K562 (cell line): ENCODE data around the gene IER3IP1. TPM values are rescaled to one million over a fixed set of nuclear protein-coding genes. Genes with fewer than 3 reads are reported as not detected.
A peak's percentile ranks its signal among the peaks of the same experiment; 100 is the strongest.

Experiments
- ATAC-seq: fragments of 200-7000 bp; cut with Tn5 transposase; 3 replicates; pipeline ENCODE4 v1.9.1; 2020; ENCODE audit warnings: moderate library complexity
- BruUV-seq: library from RNA; stranded (reverse); fragments of 400-500 nt; replicated peaks from 2 replicates; lab custom pipeline; 2021; lab: Mats Ljungman, UMichigan
- CTCF ChIA-PET: fragments of 300-600 bp; formaldehyde crosslinking; extraction: SDS; loops from one replicate; lab custom pipeline; 2021; ENCODE audit warnings: low intra/inter-chr PET ratio; lab: Yijun Ruan, JAX
- POLR2A ChIA-PET: fragments of 300-600, 350-650 bp; sonication (Branson Sonifier 250); formaldehyde crosslinking; extraction: SDS; loops from one replicate; lab custom pipeline; 2021; ENCODE audit warnings: antibody characterized with exemption, inconsistent platforms; lab: Yijun Ruan, JAX
- DNase-seq, 4 experiments: peaks; one replicate each; pipeline versions ENCODE4 v3.0.0 to v3.0.0-alpha.2; 2011 to 2018; ENCODE audit warnings: low spot score in 3 of 4, mixed read lengths in 3 of 4; ENCODE audit errors: extremely low read depth in 1 of 4
- FAIRE-seq: peaks from 2 replicates; lab custom pipeline; 2011; peaks lifted over from hg19 to GRCh38; lab: Jason Lieb, UNC
- H2AFZ ChIP-seq: 2 replicates; pipeline ENCODE4 v1.6.0; 2011; ENCODE audit warnings: low read depth, low read length, control low read depth, inconsistent platforms
- H3K27ac ChIP-seq: fragments of 200-600 bp; 3 replicates; pipeline ENCODE4 v1.8.0; 2011; ENCODE audit warnings: low read depth, mild to moderate bottlenecking, control low read depth, inconsistent platforms, low read length, moderate library complexity, mixed read lengths; ENCODE audit errors: extremely low read depth
- H3K27me3 ChIP-seq, 2 experiments: fragments of 300-600 bp in 1 of 2; 2 replicates in 1 of 2; 3 replicates in 1 of 2; pipeline versions ENCODE4 v1.6.0 to v1.8.0; 2011; ENCODE audit warnings: inconsistent platforms in 2 of 2, low read length in 2 of 2, mild to moderate bottlenecking in 1 of 2, mixed read lengths in 1 of 2, moderate library complexity in 1 of 2; ENCODE audit not compliant: control insufficient read depth in 2 of 2, insufficient read depth in 2 of 2
- H3K36me3 ChIP-seq: fragments of 300-600 bp; 3 replicates; pipeline ENCODE4 v1.8.0; 2011; ENCODE audit warnings: mild to moderate bottlenecking, low read length, inconsistent platforms; ENCODE audit not compliant: control insufficient read depth, insufficient read depth
- H3K4me1 ChIP-seq, 2 experiments: fragments of 200-600 bp in 1 of 2; replicated peaks in 1 of 2; 2 replicates in 1 of 2; 3 replicates in 1 of 2; pipeline versions ENCODE4 v1.5.1 to v1.8.0; 2011; ENCODE audit warnings: inconsistent platforms in 2 of 2, low read length in 2 of 2, mild to moderate bottlenecking in 1 of 2, mixed read lengths in 1 of 2, moderate library complexity in 1 of 2; ENCODE audit not compliant: control insufficient read depth in 2 of 2, insufficient read depth in 2 of 2
- H3K4me2 ChIP-seq: 2 replicates; pipeline ENCODE4 v1.6.1; 2011; ENCODE audit warnings: low read length, control low read depth, inconsistent platforms, mixed read lengths; ENCODE audit not compliant: insufficient read depth
- H3K4me3 ChIP-seq: fragments of 200-600 bp; sonication (generic), shearing (Covaris generic); 2 replicates; pipeline ENCODE4 v1.5.1; 2016; ENCODE audit warnings: control low read depth, inconsistent platforms
- H3K79me2 ChIP-seq: fragments of 200-600 bp; 3 replicates; pipeline ENCODE4 v1.8.0; 2011; ENCODE audit warnings: low read length, inconsistent platforms; ENCODE audit not compliant: control insufficient read depth, insufficient read depth
- H3K9ac ChIP-seq, 2 experiments: 2 replicates each; pipeline versions ENCODE4 v1.6.0 to v1.6.1; 2011; ENCODE audit warnings: low read depth in 2 of 2, low read length in 2 of 2, control low read depth in 1 of 2, inconsistent platforms in 1 of 2, mild to moderate bottlenecking in 1 of 2, mixed read lengths in 1 of 2; ENCODE audit not compliant: insufficient read depth in 1 of 2
- H3K9me1 ChIP-seq: one replicate; pipeline ENCODE4 v1.6.0; 2011; ENCODE audit warnings: inconsistent platforms, mild to moderate bottlenecking, low read length, moderate library complexity; ENCODE audit not compliant: control insufficient read depth, insufficient read depth
- H3K9me3 ChIP-seq: replicated peaks from 2 replicates; pipeline ENCODE4 v1.5.1; 2011; ENCODE audit warnings: low read depth, low read length, inconsistent platforms; ENCODE audit not compliant: control insufficient read depth, insufficient read depth
- H4K20me1 ChIP-seq: replicated peaks from 2 replicates; pipeline ENCODE4 v1.6.1; 2011; ENCODE audit warnings: low read length, inconsistent platforms, mixed read lengths; ENCODE audit not compliant: control insufficient read depth, insufficient read depth
- ARID4B ChIP-seq: sonication (generic); formaldehyde crosslinking; IDR thresholded peaks from 2 replicates; pipeline ENCODE4 v1.8.0; 2022; ENCODE audit warnings: mild to moderate bottlenecking, missing genetic modification reagents
- CTCF ChIP-seq, 3 experiments: IDR thresholded peaks in 2 of 3; conservative IDR thresholded peaks in 1 of 3; 2 replicates each; pipeline ENCODE4 v1.5.1; 2011 to 2012; ENCODE audit warnings: low read length in 3 of 3, mild to moderate bottlenecking in 3 of 3, control low read depth in 2 of 3, improper control_type of control experiment in 1 of 3, inconsistent platforms in 1 of 3, low read depth in 1 of 3, mixed read lengths in 1 of 3, moderate library complexity in 1 of 3; ENCODE audit not compliant: insufficient read depth in 2 of 3
- ELF4 ChIP-seq: fragments of 450-650 bp; formaldehyde crosslinking; IDR thresholded peaks from 2 replicates; pipeline ENCODE4 v1.4.0; 2022; ENCODE audit warnings: missing genetic modification characterization
- ESRRA ChIP-seq: fragments of 450-650 bp; IDR thresholded peaks from 2 replicates; pipeline ENCODE4 v1.6.1; 2014; ENCODE audit warnings: low read depth, mild to moderate bottlenecking, moderate library complexity, borderline replicate concordance
- FOXP1 ChIP-seq: sonication (generic); formaldehyde crosslinking; IDR thresholded peaks from 2 replicates; pipeline ENCODE4 v1.8.0; 2022; ENCODE audit warnings: mild to moderate bottlenecking, missing genetic modification reagents
- HDGF ChIP-seq: fragments of 450-650 bp; IDR thresholded peaks from 2 replicates; pipeline ENCODE4 v1.6.1; 2016
- MECOM ChIP-seq: fragments of 250-450 bp; sonication (Bioruptor Pico); IDR thresholded peaks from 2 replicates; pipeline ENCODE4 v1.8.0; 2022; ENCODE audit warnings: inconsistent platforms
- PREB ChIP-seq: sonication (generic); formaldehyde crosslinking; IDR thresholded peaks from 2 replicates; pipeline ENCODE4 v1.8.1; 2023; ENCODE audit warnings: mild to moderate bottlenecking, missing genetic modification reagents
- SMARCE1 ChIP-seq: fragments of 450-650 bp; IDR thresholded peaks from 2 replicates; pipeline ENCODE4 v1.7.1; 2016; ENCODE audit warnings: mild to moderate bottlenecking
- SOX6 ChIP-seq: fragments of 450-650 bp; IDR thresholded peaks from 2 replicates; pipeline ENCODE4 v1.6.1; 2014; ENCODE audit warnings: mild to moderate bottlenecking
- TAL1 ChIP-seq: fragments of 450-650 bp; IDR thresholded peaks from 2 replicates; pipeline ENCODE4 v1.6.1; 2016; ENCODE audit warnings: mild to moderate bottlenecking
- ZKSCAN1 ChIP-seq: fragments of 150-350 bp; IDR thresholded peaks from 2 replicates; pipeline ENCODE4 v1.6.1; 2016; ENCODE audit warnings: low read depth, low read length
- ZNF449 ChIP-seq: fragments of 250-450 bp; sonication (Bioruptor Pico); IDR thresholded peaks from 2 replicates; pipeline ENCODE4 v1.8.0; 2022; ENCODE audit warnings: moderate library complexity, mild to moderate bottlenecking, inconsistent platforms
- ZNF584 ChIP-seq: fragments of 200-800 bp; sonication (Bioruptor generic); IDR thresholded peaks from 2 replicates; pipeline ENCODE4 v1.6.1; 2016; ENCODE audit warnings: low read depth, mild to moderate bottlenecking, missing genetic modification characterization, missing compliant biosample characterization
- ZNF717 ChIP-seq: fragments of 250-450 bp; sonication (Bioruptor Pico); IDR thresholded peaks from 2 replicates; pipeline ENCODE4 v1.5.0; 2021
- WGBS: fragments of 100-300 bp; shearing (Covaris generic); methylation state at CpG from one replicate; pipeline ENCODE4 v1.1.6; 2016; ENCODE audit warnings: low coverage, mixed read lengths; ENCODE audit not compliant: insufficient coverage; ENCODE audit errors: missing lambda C conversion rate; 5-methylcytosine and 5-hydroxymethylcytosine counted together
- in situ Hi-C: fragments of 300-500 bp; cut with MboI; formaldehyde crosslinking; loops from 4 replicates; pipeline ENCODE4 v1.15.0; 2018; ENCODE audit warnings: inconsistent platforms, mixed read lengths
- intact Hi-C: fragments of 100-400 bp; cut with micrococcal nuclease; formaldehyde crosslinking; loops from 2 replicates; pipeline ENCODE4 v1.14.2; 2022
- polyA plus RNA-seq, 8 experiments: library from polyadenylated mRNA; depleted of rRNA in 4 of 8; stranded (reverse) in 5 of 8; unstranded in 3 of 8; fragments of >200 nt; fragmentation: Nextera tagmentation in 2 of 8; fragmentation: Illumina TruSeq in 1 of 8; extraction: Ambion mirVana in 2 of 8; extraction: Trizol in 1 of 8; gene quantifications; 2 replicates each; pipeline versions ENCODE4 v1.2.1 to v1.2.3, GENCODE V29; 2011 to 2014; ENCODE audit warnings: inconsistent platforms in 1 of 8, missing spikeins in 1 of 8
- total RNA-seq, 7 experiments: library from RNA; depleted of rRNA in 6 of 7; stranded (reverse); fragments of >200 nt in 6 of 7; fragmentation: Illumina TruSeq in 2 of 7; extraction: Trizol in 2 of 7; gene quantifications; 2 replicates each; pipeline versions ENCODE4 v1.2.1 to v1.2.3, GENCODE V29; 2011 to 2021; ENCODE audit warnings: low replicate concordance in 1 of 7

The IER3IP1 gene
- total and polyA plus RNA-seq, 9 of the 15 experiments (the other 6 are each of a cell fraction or from before 2014, with no cell fraction given): 9.0 to 38.2 (median 19.9) TPM

GRCh38 chr18:47143899-47144485 lies 32.2 kb downstream of the IER3IP1 start:
- 0 out of 3 replicates have a peak overlapping the region, but pooled peaks have one; percentile 15 for H3K27ac ChIP-seq
- in situ Hi-C loops (no loop called here), intact Hi-C loops (no loop called here)
- peaks cover 0 to 17% of the 10 kb centered on the region in 2 experiments; a peak in 3 of 5 replicates for H3K4me1 ChIP-seq
- H3K4me2 ChIP-seq: peak overlapping the region; percentile 55
- no peak overlapping the region for H2AFZ ChIP-seq
- CTCF ChIA-PET: no interaction called here
- FAIRE-seq: no peak
- H4K20me1 ChIP-seq: peaks cover 4% of the 10 kb centered on the region; the same call in 1 of the 2 replicates
- no peak overlapping the region for H3K9ac ChIP-seq
- DNase-seq: peak in 2 of 4 experiments; percentile 33 to 51
- no TSS peak for BruUV-seq
- H3K79me2 ChIP-seq: peaks cover 83% of the 10 kb centered on the region
- no peaks in the 10 kb centered on the region for H3K9me3 ChIP-seq
- POLR2A ChIA-PET: no interaction called here
- H3K36me3 ChIP-seq: peaks cover 6% of the 10 kb centered on the region; the same call in 2 of the 3 replicates
- no peak overlapping the region for H3K4me3 ChIP-seq
- no peaks in the 10 kb centered on the region for H3K27me3 ChIP-seq
- no peaks in the 10 kb centered on the region for H3K9me1 ChIP-seq
- 19% methylated on average over 4 of the region's 4 CpGs for WGBS
- ATAC-seq: peak; percentile 73
- TF ChIP-seq TAL1: peak; percentile 31; the same call in 1 of the 2 replicates
- TF ChIP-seq FOXP1: no peak
- TF ChIP-seq SOX6: no peak
- no peak for TF ChIP-seq ESRRA
- TF ChIP-seq SMARCE1: no peak
- TF ChIP-seq PREB (CRISPR knock-in tag): no peak
- TF ChIP-seq ZNF449 (CRISPR knock-in tag): no peak
- no peak for TF ChIP-seq ZKSCAN1
- TF ChIP-seq ZNF584 (CRISPR knock-in tag): no peak
- TF ChIP-seq ZNF717 (CRISPR knock-in tag): no peak
- no peak for TF ChIP-seq HDGF
- no peak for TF ChIP-seq CTCF (IDR thresholded peaks at IDR 0.05 in 2 of 3, conservative IDR thresholded peaks at IDR 0.05 in 1 of 3; ENCODE audit: insufficient read depth in 2 of 3, low read depth in 1 of 3, low read length in 3 of 3)
- no peak for TF ChIP-seq ELF4 (CRISPR knock-in tag)
- TF ChIP-seq ARID4B (CRISPR knock-in tag): no peak
- TF ChIP-seq MECOM (CRISPR knock-in tag): 0 out of 2 replicates have a peak, but pooled peaks have one; percentile 43
